CMK (cell line): ENCODE data around the gene RSPO4.

Experiments
- DNase-seq: peaks from one replicate; pipeline ENCODE4 v3.0.0-alpha.2; 2010; ENCODE audit warnings: low read depth

RSPO4 gene

GRCh38 chr20:940926-941325 lies 61.2 kb downstream of the RSPO4 start:
- no peak for DNase-seq

GRCh38 chr20:939606-940005 lies 62.5 kb downstream of the RSPO4 start:
- DNase-seq: no peak

GRCh38 chr20:934186-934840 lies 67.8 kb downstream of the RSPO4 start:
- DNase-seq: no peak

GRCh38 chr20:933029-933428 lies 69.1 kb downstream of the RSPO4 start:
- DNase-seq: no peak

- no peak for DNase-seq
Observed at GRCh38 chr20:931401-931800, 70.7 kb downstream of the RSPO4 start.

- DNase-seq: no peak
Observed at GRCh38 chr20:926670-927069, 75.4 kb downstream of the RSPO4 start.

GRCh38 chr20:925516-925915 lies 76.6 kb downstream of the RSPO4 start:
- DNase-seq: no peak

- DNase-seq: no peak
Observed at GRCh38 chr20:924639-925038, 77.5 kb downstream of the RSPO4 start.

- DNase-seq: no peak
Observed at GRCh38 chr20:922781-923180, 79.3 kb downstream of the RSPO4 start.

GRCh38 chr20:921068-921467 lies 81.0 kb downstream of the RSPO4 start:
- no peak for DNase-seq

GRCh38 chr20:920311-920710 lies 81.8 kb downstream of the RSPO4 start:
- DNase-seq: no peak

- peak; percentile 94 for DNase-seq
Observed at GRCh38 chr20:919491-919916, 82.6 kb downstream of the RSPO4 start.

- no peak for DNase-seq
Observed at GRCh38 chr20:917416-917815, 84.7 kb downstream of the RSPO4 start.

- DNase-seq: no peak
Observed at GRCh38 chr20:916825-917224, 85.3 kb downstream of the RSPO4 start.

GRCh38 chr20:916125-916799 lies 85.8 kb downstream of the RSPO4 start, which contains the start of gene ANGPT4:
Gene ANGPT4 (minus strand): TSS chr20:916334. CDS start chr20:916214, 120 bp downstream.
- DNase-seq: no peak

- no peak for DNase-seq
Observed at GRCh38 chr20:914727-915498, 87.2 kb downstream of the RSPO4 start.

- DNase-seq: no peak
Observed at GRCh38 chr20:913306-913849, 88.7 kb downstream of the RSPO4 start.

GRCh38 chr20:911882-912600 lies 90.1 kb downstream of the RSPO4 start:
- DNase-seq: no peak

GRCh38 chr20:910870-911770 lies 91.0 kb downstream of the RSPO4 start:
- DNase-seq: no peak

- no peak for DNase-seq
Observed at GRCh38 chr20:910132-910869, 91.8 kb downstream of the RSPO4 start.
